Measurements from ENCODE around the gene EMC10.

GRCh38 chr19:50519006-50519575 lies 42.8 kb downstream of the EMC10 start:
- no peak for TF ChIP-seq POLR2A (IDR thresholded peaks at IDR 0.05)
- no peak for TF ChIP-seq CTCF (IDR thresholded peaks at IDR 0.05)
